Left cardiac atrium (tissue), 4 donors: Measurements from ENCODE around the gene MRPS9. TPM values are rescaled to one million over a fixed set of nuclear protein-coding genes. Genes with fewer than 3 reads are reported as not detected.
A peak's percentile ranks its signal among the peaks of the same experiment; 100 is the strongest.

Experiments used
- ATAC-seq, 2 donors: fragments of 200-7000 bp; cut with Tn5 transposase; one replicate each; pipeline ENCODE4 v1.9.1; 2020; ENCODE audit warnings: mild to moderate bottlenecking in 2 of 2, moderate library complexity in 2 of 2
- DNase-seq: peaks from one replicate; pipeline ENCODE4 v3.0.0-alpha.2; 2020
- intact Hi-C, 2 donors: fragments of 100-400 bp; cut with DNase I; formaldehyde crosslinking; loops; one replicate each; pipeline versions ENCODE4 v1.14.1 to v1.15.1; 2022 to 2023
- total RNA-seq, 2 donors: library from RNA; stranded (reverse); fragmentation: NEBNext Ultra II Directional; extraction: Animal tissue kit (Norgen Biotek cat#: 25700); gene quantifications; one replicate each; pipeline ENCODE4 v1.2.1, GENCODE V29; 2021
- donor health status: DM: no; HTN: yes; CAD: no.
- donor health status: DM: no; HTN: yes; CAD: no; lungs with severe emphysema.
- donor health status: DM: yes; HTN: yes; CAD: no.
- donor health status: Dilated cardiomyopathy.

Gene MRPS9
- total RNA-seq, 2 donors from 2014 or later = 48.2 to 49.9 TPM

GRCh38 chr2:105143094-105143466 lies 105.2 kb downstream of the MRPS9 start:
- intact Hi-C loops = no loop called here
- DNase-seq = no peak
- no peak for ATAC-seq

GRCh38 chr2:105143467-105144151 lies 105.7 kb downstream of the MRPS9 start:
- DNase-seq (no peak), ATAC-seq (peak in 1 of 2 donors; percentile 66)
- intact Hi-C loops = no loop called here

DNA sequence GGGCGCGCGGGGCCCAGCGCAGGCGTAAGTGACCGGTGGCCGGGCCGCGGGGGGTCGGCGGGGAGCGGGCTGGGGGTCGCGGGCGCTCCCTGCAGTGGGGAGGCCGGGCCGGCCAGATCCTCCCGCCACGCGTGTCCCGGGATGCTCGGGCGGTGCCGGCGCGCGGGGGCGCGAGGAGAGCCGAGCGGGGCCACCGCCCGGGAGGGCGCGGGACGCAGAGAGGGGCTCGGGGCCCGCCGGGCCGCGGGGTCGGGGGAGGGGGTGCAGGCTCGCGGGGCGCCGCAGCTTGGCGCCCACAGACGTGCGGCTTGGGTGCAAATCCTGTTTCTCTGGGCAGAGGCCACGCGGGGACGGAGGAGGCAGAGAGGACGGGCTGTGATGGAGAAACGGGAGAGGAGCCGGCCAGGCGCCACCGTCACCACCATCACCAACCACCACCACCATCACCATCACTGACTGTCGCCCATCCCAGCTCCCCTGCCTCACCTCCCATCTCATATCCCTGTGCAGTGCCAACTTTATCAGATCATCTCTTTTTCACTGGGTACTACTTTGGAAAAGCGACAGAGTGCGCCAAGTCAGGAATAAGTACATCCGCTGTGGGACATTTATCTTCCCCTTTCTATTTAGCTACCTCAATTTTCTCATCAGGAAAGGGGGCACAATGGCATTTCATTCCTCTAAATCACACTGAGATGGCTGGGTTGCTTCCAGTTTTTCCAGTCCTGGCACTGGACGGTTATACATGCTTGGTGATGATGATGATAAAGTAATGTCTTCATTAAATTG lies 106.5 kb downstream of the MRPS9 start:
- intact Hi-C loops = no loop called here
- DNase-seq (no peak), ATAC-seq (no peak)

GRCh38 chr2:105144941-105145300 lies 107.1 kb downstream of the MRPS9 start:
- intact Hi-C loops = no loop called here
- DNase-seq = no peak
- ATAC-seq = no peak

DNA sequence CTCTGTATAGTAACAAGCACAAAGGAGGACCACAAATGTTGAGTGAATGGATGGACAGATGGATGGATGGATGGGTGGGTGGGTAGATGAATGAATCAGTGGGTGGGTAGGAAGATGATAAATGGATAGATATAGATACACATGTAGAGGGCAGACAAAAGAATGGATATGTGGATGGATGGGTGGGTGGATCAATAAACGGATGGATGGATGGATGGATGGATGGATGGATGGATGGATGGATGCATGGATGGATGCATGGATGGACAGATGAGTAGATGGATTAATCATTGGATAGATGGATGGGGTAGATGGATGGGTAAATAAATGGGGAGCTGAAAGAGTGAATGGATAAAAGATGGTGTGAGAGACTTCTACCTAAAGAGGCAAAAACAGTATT lies 111.4 kb downstream of the MRPS9 start:
- DNase-seq (no peak), ATAC-seq (no peak)
- intact Hi-C loops = no loop called here

Other genes starting within 250 kb of the MRPS9 start
- under 1 TPM in 1 of 2 donors, not detected in 1; 0.08 TPM for gene POU3F3, start 184.0 kb upstream of the MRPS9 start, total RNA-seq
- gene GPR45, start 203.7 kb downstream of the MRPS9 start, total RNA-seq = not detected